Superior temporal gyrus (tissue), 1 donor: ENCODE data around the gene SNX22.

Source experiments
- DNase-seq: peaks from one replicate; pipeline ENCODE4 v3.0.0-alpha.2; 2016; ENCODE audit errors: extremely low spot score

SNX22 gene

DNA sequence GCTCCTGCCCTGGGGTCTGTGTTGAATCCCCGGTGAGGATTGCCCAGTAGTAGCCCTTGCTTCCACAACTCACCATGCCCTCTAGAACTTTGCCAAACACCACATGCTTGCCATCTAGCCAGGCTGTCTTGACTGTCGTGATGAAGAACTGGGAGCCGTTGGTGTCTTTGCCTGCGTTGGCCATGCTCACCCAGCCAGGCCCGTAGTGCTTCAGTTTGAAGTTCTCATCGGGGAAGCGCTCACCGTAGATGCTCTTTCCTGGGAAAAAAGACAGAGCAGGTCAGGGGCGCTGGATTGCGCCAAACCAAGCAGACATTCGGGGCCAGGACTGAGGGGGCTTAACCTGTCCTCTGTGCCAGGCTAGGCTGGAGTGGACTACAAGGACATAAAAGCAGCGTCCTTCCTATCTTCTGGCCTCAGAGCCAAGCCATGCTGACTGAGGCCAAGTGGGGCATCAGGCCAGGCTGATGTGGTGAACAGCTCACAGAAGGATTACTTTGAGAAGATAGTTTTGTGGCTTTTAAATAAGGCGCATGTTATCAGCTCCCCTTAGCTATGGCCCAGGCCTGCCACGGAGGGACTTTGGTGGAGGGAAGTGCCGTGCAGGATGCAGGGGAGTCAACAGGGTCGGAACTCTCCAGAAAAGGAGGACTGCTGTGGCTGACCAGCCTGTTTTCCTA lies 5.3 kb downstream of the SNX22 start:
- no peak for DNase-seq

GRCh38 chr15:64157599-64158125 lies 6.1 kb downstream of the SNX22 start:
- no peak for DNase-seq

GRCh38 chr15:64158363-64159134 lies 7.0 kb downstream of the SNX22 start:
- DNase-seq, result no peak

DNA sequence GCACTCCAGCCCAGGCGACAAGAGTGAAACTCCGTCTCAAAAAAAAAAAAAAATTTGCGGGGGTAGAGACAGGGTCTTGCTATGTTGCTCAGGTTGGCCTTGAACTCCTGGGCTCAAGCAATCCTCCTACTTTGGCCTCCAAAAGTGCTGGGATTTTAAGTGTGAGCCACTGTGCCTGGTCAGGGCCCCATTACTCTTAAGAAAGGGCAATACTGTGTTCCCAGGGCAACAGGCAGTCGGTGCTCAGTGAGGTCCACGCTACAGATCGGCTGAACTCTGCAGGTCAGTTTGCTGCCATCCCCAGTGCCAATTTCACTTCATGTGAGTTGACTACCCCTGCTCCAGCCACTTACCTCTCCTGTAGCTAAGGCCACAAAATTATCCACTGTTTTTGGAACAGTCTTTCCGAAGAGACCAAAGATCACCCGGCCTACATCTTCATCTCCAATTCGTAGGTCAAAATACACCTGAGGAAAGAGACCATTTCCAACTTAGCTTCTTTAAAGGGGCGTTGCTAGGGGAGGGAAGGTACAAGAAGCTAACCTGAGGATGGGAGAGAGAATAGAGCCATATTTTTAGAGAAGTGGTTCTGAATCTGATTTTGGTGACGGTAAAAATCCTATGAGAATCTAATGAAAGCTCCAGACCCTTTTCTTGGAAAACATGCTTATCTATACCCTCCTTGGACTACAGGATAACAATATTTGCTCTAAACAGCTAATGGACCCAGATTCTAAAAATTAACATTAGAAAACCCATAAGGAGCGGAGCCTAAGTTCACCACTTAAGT lies 10.4 kb downstream of the SNX22 start:
- DNase-seq, result no peak

GRCh38 chr15:64162478-64162868 lies 10.9 kb downstream of the SNX22 start:
- no peak for DNase-seq

DNA sequence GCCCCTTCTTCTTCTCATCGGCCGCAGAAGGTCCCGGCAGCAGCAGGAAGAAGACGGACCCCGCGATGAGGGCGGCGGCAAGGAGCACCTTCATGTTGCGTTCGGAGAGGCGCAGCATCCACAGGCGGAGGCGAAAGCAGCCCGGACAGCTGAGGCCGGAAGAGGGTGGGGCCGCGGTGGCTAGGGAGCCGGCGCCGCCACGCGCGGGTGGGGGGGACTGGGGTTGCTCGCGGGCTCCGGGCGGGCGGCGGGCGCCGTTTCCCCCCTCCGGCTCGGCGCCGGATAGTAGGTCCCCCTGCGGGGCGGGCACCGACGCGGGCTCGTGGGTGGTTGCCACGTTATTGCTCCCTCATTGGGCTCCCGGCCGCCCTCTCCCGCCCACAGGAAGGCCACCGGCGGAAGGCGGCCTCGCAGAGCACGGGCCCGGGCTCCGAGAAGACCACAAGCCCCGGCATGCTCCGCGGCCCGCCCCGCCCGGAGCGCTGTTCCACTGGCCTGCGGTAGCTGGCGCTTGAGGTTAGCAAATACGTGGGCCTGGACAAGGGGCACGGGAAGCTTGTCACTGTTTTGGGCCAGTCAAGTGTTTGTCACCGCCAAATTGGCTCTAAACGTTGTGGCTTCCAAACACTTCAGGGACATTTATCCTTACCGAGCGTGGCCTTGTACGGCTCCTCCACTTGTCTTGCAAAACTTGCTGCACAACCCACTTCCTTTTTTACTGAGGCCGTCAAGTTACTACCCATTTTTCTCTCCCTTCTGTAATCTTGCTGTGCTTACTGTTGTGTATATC lies 11.5 kb downstream of the SNX22 start, which contains the start of gene PPIB:
Gene PPIB (minus strand): TSS at position 154 of the 790 bp plus-strand sequence. CDS start 36 bp downstream, at position 118.
- DNase-seq, result peak; percentile 95

DNA sequence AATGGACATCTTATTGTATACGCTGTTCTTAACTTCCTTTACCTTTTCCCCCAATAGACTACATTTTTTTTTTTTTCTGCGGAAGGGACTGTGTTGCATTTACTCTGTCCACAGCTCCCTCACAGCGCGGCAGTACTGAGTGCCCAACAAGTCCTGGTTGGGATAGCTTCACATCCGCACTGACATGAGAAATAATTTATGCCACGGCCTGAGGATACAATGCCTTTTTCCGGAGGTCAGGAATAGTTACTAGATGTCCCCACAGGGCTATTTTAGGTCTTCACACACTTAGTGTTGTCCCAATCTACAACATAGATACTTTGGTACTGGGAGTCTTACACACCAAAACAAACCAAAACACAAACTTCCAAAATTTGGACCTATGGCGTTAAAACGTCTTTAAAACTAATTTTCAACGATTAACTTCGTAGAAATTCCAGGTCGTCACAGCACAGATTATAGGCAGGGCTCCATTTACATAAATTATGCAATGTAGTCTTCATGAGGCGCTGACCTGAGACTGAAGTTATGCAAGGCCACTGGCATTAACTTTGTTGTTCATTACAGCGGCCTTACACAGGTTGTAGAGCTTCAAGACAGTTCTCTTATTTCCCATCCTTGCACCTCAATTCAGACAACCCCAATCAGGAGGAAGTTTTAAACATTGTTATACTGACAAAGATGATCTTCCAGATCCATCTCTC lies 12.3 kb downstream of the SNX22 start:
- no peak for DNase-seq

DNA sequence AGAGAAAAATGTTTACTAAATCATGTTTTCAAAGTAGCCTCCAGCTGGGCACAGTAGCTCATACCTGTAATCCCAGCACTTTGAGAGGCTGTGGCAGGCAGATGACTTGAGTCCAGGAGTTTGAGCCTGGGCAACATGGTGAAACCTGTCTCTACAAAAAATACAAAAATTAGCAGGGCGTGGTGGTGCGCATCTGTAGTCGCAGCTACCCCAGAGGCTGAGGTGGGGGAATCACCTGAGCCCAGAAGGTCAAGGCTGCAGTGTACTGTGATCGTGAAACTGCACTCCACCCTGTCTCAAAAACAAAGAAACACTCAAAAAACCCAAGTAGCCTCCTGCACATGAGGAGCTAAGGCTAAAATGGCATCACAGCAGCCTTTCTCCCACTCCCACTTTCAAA lies 12.9 kb downstream of the SNX22 start:
- DNase-seq, result no peak

DNA sequence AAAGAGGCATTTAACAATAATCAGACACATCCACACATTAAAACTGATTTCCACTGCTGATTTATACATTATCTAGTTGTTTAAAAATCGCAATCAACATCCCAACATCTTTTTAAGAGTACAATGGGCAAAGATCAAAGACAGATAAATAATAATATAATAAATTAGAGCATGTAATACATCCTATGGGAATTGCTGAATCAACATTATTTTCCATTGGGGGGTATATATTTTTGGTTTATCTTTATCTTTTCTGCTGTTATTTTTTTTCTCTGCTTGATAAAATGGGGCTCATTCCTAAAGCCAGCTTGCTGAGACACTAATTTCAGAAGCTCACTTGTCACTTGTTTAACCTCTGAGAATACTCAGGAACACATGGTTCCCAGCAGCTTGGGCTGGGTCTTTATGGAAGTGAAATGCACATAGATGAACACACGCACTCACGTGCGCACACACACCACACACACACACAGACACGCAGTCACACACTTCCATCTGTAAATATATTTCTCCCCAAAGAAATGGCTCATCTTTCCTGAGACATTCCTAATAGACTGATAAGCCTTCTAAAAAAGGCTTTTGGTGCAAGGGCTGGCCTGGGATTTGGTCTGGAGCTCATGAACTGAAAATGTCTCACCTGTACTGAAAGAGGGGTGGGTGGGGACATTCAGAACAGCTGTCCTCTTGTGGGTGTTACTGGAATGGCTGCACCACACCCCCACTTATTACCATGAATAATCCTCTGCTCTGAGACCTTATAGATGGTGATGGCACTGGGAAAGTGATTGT lies 14.8 kb downstream of the SNX22 start:
- no peak for DNase-seq

GRCh38 chr15:64180235-64180824 lies 28.8 kb downstream of the SNX22 start:
- DNase-seq, result peak; percentile 53

GRCh38 chr15:64182859-64183370 lies 31.4 kb downstream of the SNX22 start:
- DNase-seq, result no peak

- DNase-seq, result no peak
These were observed 33.8 kb downstream of the SNX22 start for GRCh38 chr15:64185146-64185911.

DNA sequence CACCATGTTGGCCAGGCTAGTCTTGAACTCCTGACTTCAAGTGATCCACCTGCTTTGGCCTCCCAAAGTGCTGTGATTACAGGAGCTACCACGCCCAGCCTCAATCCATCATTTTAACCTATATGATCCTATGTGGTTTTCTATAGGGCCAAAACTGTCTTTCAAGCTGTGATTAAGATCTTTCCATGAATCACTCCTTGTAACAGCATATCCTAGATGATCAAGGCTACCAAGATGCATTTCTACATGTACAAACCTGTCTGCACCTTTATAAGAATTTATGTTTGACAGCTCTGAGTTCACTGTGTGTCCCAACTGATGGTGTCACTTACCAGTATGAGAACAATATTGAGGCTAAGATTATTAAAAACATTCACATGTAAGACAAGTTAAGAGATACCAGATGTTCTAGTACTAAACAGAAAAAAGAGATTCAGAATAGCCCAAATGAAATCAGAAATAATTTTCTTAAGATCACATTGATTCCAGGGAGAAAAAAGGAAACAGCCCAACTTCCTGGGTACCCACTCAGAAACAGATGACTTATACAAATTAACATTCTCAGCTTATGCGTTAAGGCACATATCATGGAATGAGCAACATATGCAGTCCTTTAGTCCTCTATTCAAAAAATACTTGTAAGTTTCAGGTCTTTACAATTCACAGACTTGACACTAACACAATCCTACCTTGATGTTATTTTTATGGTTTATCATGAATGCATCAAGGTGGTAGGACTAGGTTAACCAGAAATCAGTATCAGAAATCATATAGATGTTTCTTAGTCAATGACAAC lies 36.1 kb downstream of the SNX22 start:
- no peak for DNase-seq

GRCh38 chr15:64191971-64192830 lies 40.7 kb downstream of the SNX22 start:
- no peak for DNase-seq

- no peak for DNase-seq
These were observed 42.4 kb downstream of the SNX22 start for GRCh38 chr15:64193971-64194370.

DNA sequence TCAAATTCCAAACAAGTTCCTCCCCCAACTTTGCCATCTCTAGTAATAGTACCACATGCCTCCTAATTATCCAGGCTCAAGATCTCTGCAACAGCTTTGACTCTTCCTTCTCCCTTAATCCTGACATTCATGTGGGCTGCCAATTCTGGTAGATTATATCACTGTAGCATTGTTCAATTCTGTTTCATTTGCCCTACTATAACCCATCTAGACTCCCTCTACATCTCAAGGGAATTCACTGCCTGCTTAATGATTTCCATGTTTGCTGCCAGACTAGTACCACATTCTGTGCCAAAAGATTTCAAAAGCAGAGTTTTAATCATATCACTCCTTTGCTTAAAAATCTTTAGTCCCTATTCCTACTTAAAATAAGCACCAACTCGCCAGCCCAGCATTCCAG lies 45.9 kb downstream of the SNX22 start:
- no peak for DNase-seq

DNA sequence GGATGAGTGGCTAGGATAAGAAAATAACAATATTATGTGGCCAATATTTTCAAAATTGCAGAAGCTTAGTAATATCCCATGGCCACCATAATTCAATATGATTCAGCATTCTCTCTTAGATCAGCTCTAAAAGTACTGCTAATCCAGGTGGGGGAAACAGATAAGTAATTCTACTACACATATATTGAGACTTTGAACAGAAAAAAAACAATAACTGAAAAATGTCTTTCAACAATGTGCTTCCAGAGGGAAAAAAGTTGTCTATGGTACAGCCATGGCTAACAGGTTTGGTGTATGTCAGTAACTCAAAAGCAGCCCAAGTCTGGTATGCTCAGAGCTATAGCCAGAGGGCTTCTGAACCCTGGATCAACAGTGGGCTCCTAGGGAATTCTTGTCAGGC lies 53.7 kb downstream of the SNX22 start:
- no peak for DNase-seq
